ENCODE results near the gene SUGP2. TPM values are rescaled to one million over a fixed set of nuclear protein-coding genes. Genes with fewer than 3 reads are reported as not detected.

SUGP2 gene
- total RNA-seq, 1 donor from 2014 or later = 123 TPM

- DNase-seq (ENCODE audit: low spot score) = no peak
- Mint-ChIP-seq H3K4me1 (peaks cover 3% of the 10 kb centered on the region), H3K27ac (no peak overlapping the region), H3K4me3 (no peak overlapping the region), H3K9me3 (no peaks in the 10 kb centered on the region), H3K27me3 (ENCODE audit: insufficient read depth, low read depth) (peaks cover 3% of the 10 kb centered on the region), H3K36me3 (no peaks in the 10 kb centered on the region)
- Histone ChIP-seq H3K9ac (no peak overlapping the region), H3K36me3 (no peaks in the 10 kb centered on the region), H3K4me3 (no peak overlapping the region), H3K4me2 (no peak overlapping the region), H3K9me3 (ENCODE audit: low read depth) (no peaks in the 10 kb centered on the region), H3F3A (ENCODE audit: low read depth) (no peaks in the 10 kb centered on the region), H4K20me1 (ENCODE audit: low read depth) (no peaks in the 10 kb centered on the region), H3K27me3 (peaks cover 3% of the 10 kb centered on the region), H3K4me1 (no peaks in the 10 kb centered on the region), H2AFZ (replicated peaks) (no peak overlapping the region), H3K27ac (no peak overlapping the region), H3K79me2 (ENCODE audit: low read depth) (no peaks in the 10 kb centered on the region)
- TF ChIP-seq EZH2phosphoT487 (IDR thresholded peaks at IDR 0.05) = no peak
- TF ChIP-seq CTCF (IDR thresholded peaks at IDR 0.05) = no peak
- no peak for TF ChIP-seq EZH2 (IDR thresholded peaks at IDR 0.05)
Measured at GRCh38 chr19:19075126-19075525, 41.8 kb upstream of the SUGP2 start.

GRCh38 chr19:19074196-19074882 lies 41.0 kb upstream of the SUGP2 start:
- no peak overlapping the region for H3K4me3 ChIP-seq
- DNase-seq (ENCODE audit: low spot score) = no peak

GRCh38 chr19:19071897-19072296 lies 38.6 kb upstream of the SUGP2 start:
- Mint-ChIP-seq H3K4me1 (peaks cover 2% of the 10 kb centered on the region), H3K9me3 (no peaks in the 10 kb centered on the region), H3K27me3 (ENCODE audit: insufficient read depth, low read depth) (peaks cover 5% of the 10 kb centered on the region), H3K27ac (no peak overlapping the region), H3K36me3 (no peaks in the 10 kb centered on the region), H3K4me3 (no peak overlapping the region)
- no peak overlapping the region for H3K4me2 ChIP-seq
- no peaks in the 10 kb centered on the region for H3F3A ChIP-seq (ENCODE audit: low read depth)
- H3K4me1 ChIP-seq = no peaks in the 10 kb centered on the region
- DNase-seq (ENCODE audit: low spot score) = no peak
- no peak for TF ChIP-seq CTCF (IDR thresholded peaks at IDR 0.05)
- no peak for TF ChIP-seq EZH2 (IDR thresholded peaks at IDR 0.05)
- TF ChIP-seq EZH2phosphoT487 (IDR thresholded peaks at IDR 0.05) = no peak
- no peaks in the 10 kb centered on the region for H3K9me3 ChIP-seq (ENCODE audit: low read depth)
- H3K36me3 ChIP-seq = no peaks in the 10 kb centered on the region
- H4K20me1 ChIP-seq (ENCODE audit: low read depth) = no peaks in the 10 kb centered on the region
- no peaks in the 10 kb centered on the region for H3K79me2 ChIP-seq (ENCODE audit: low read depth)
- no peak overlapping the region for H3K9ac ChIP-seq
- no peak overlapping the region for H3K4me3 ChIP-seq
- H2AFZ ChIP-seq (replicated peaks) = no peak overlapping the region
- no peak overlapping the region for H3K27ac ChIP-seq
- peaks cover 20% of the 10 kb centered on the region for H3K27me3 ChIP-seq

More at GRCh38 chr19:19074196-19074882, 41.0 kb upstream of the SUGP2 start:
- TF ChIP-seq EZH2phosphoT487 (IDR thresholded peaks at IDR 0.05) (no peak), EZH2 (IDR thresholded peaks at IDR 0.05) (no peak), CTCF (IDR thresholded peaks at IDR 0.05) (no peak)
- Histone ChIP-seq H3K27ac (no peak overlapping the region), H3K79me2 (ENCODE audit: low read depth) (no peaks in the 10 kb centered on the region), H2AFZ (replicated peaks) (no peak overlapping the region), H3F3A (ENCODE audit: low read depth) (no peaks in the 10 kb centered on the region), H3K4me1 (no peaks in the 10 kb centered on the region), H3K27me3 (peaks cover 3% of the 10 kb centered on the region), H3K9me3 (ENCODE audit: low read depth) (no peaks in the 10 kb centered on the region), H3K9ac (no peak overlapping the region), H4K20me1 (ENCODE audit: low read depth) (no peaks in the 10 kb centered on the region), H3K4me2 (no peak overlapping the region), H3K36me3 (no peaks in the 10 kb centered on the region)
- Mint-ChIP-seq H3K4me1 (peaks cover 2% of the 10 kb centered on the region), H3K4me3 (no peak overlapping the region), H3K27ac (no peak overlapping the region), H3K9me3 (no peaks in the 10 kb centered on the region), H3K36me3 (no peaks in the 10 kb centered on the region), H3K27me3 (ENCODE audit: insufficient read depth, low read depth) (peaks cover 2% of the 10 kb centered on the region)
